Cardiac muscle cell (in vitro differentiated cells and primary cell): ENCODE data around the gene PTGES. TPM values are rescaled to one million over a fixed set of nuclear protein-coding genes. Genes with fewer than 3 reads are reported as not detected.

Source experiments
- DNase-seq, 2 donors: peaks; one replicate each; pipeline versions ENCODE4 v3.0.0 to v3.0.0-alpha.2; 2010 to 2017; ENCODE audit warnings: low read depth in 1 of 2, low spot score in 1 of 2
- H3K27ac ChIP-seq: fragments of 200-600 bp; sonication (generic); 2 replicates; pipeline ENCODE4 v1.5.1; 2016
- H3K27me3 ChIP-seq: fragments of 200-600 bp; sonication (generic); 2 replicates; pipeline ENCODE4 v1.6.0; 2016; ENCODE audit warnings: control low read depth
- H3K36me3 ChIP-seq: fragments of 200-600 bp; sonication (generic); 2 replicates; pipeline ENCODE4 v1.5.1; 2016; ENCODE audit warnings: control low read depth
- H3K4me1 ChIP-seq: fragments of 200-600 bp; sonication (generic); 2 replicates; pipeline ENCODE4 v1.8.1; 2017; ENCODE audit warnings: low read depth, mild to moderate bottlenecking, mixed run types
- H3K4me3 ChIP-seq: fragments of 200-600 bp; sonication (generic); 2 replicates; pipeline ENCODE4 v1.5.1; 2016; ENCODE audit warnings: mild to moderate bottlenecking
- H3K9me3 ChIP-seq: fragments of 200-600 bp; sonication (generic); 2 replicates; pipeline ENCODE4 v1.5.1; 2017; ENCODE audit warnings: low read depth, mild to moderate bottlenecking, control low read depth
- CTCF ChIP-seq: IDR thresholded peaks from 2 replicates; pipeline ENCODE4 v1.5.1; 2012; ENCODE audit warnings: low read depth, mild to moderate bottlenecking, low read length
- polyA plus RNA-seq: library from polyadenylated mRNA; unstranded; fragments of >200 nt; fragmentation: Nextera tagmentation; extraction: Ambion mirVana; gene quantifications from 2 replicates; pipeline ENCODE4 v1.2.1, GENCODE V29; 2016
- total RNA-seq: library from RNA; depleted of rRNA; stranded (reverse); fragments of >200 nt; gene quantifications from 2 replicates; pipeline ENCODE4 v1.2.3, GENCODE V29; 2016

The PTGES gene
- total and polyA plus RNA-seq, 2 experiments from 2014 or later = 1.4 to 4.6 TPM

- Histone ChIP-seq H3K27me3 (no peaks in the 10 kb centered on the region), H3K36me3 (no peaks in the 10 kb centered on the region), H3K4me1 (no peaks in the 10 kb centered on the region), H3K4me3 (no peak overlapping the region), H3K9me3 (no peaks in the 10 kb centered on the region), H3K27ac (no peak overlapping the region)
- no peak for DNase-seq
- TF ChIP-seq CTCF = no peak
Observed at GRCh38 chr9:129724456-129725190, 28.2 kb downstream of the PTGES start.

GRCh38 chr9:129722913-129723312 is 29.9 kb downstream of the PTGES start:
- Histone ChIP-seq H3K4me1 (no peaks in the 10 kb centered on the region), H3K27ac (no peak overlapping the region), H3K27me3 (no peaks in the 10 kb centered on the region), H3K9me3 (no peaks in the 10 kb centered on the region), H3K4me3 (no peak overlapping the region), H3K36me3 (no peaks in the 10 kb centered on the region)
- TF ChIP-seq CTCF = no peak
- DNase-seq = no peak

- no peak overlapping the region for H3K4me3 ChIP-seq
- H3K36me3 ChIP-seq = no peaks in the 10 kb centered on the region
- no peaks in the 10 kb centered on the region for H3K27me3 ChIP-seq
- H3K9me3 ChIP-seq = no peaks in the 10 kb centered on the region
- DNase-seq = no peak
- no peak overlapping the region for H3K27ac ChIP-seq
- TF ChIP-seq CTCF = no peak
- no peaks in the 10 kb centered on the region for H3K4me1 ChIP-seq
Observed at GRCh38 chr9:129720865-129721545, 31.8 kb downstream of the PTGES start.

- no peak for DNase-seq
- no peak overlapping the region for H3K27ac ChIP-seq
Observed at GRCh38 chr9:129720181-129720864, 32.5 kb downstream of the PTGES start.

GRCh38 chr9:129719135-129719534 is 33.7 kb downstream of the PTGES start:
- Histone ChIP-seq H3K9me3 (no peaks in the 10 kb centered on the region), H3K4me1 (no peaks in the 10 kb centered on the region), H3K27ac (no peak overlapping the region), H3K27me3 (no peaks in the 10 kb centered on the region), H3K4me3 (no peak overlapping the region), H3K36me3 (no peaks in the 10 kb centered on the region)
- TF ChIP-seq CTCF = no peak
- no peak for DNase-seq

More at GRCh38 chr9:129720181-129720864, 32.5 kb downstream of the PTGES start:
- Histone ChIP-seq H3K9me3 (no peaks in the 10 kb centered on the region), H3K27me3 (no peaks in the 10 kb centered on the region), H3K4me3 (no peak overlapping the region), H3K4me1 (no peaks in the 10 kb centered on the region), H3K36me3 (no peaks in the 10 kb centered on the region)
- peak; percentile 37 for TF ChIP-seq CTCF
